ENCODE measurements around the gene DLX4.

DNA sequence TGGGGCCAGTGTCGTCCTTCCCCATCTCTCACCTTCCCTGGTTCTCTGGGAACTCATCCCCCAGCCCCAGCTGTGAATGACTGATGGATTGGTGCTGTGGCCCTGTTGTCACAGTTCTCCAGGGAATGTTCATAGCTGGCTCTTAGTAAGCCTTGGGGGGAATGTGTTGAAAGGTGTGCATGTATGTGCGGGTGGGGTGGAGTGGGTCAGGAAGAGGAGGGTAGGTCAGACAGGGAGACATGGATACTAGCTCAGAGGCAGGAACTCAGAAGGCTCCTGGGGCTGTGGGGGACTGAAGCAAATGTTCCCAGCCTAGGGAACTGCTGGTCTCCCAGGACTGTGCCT lies 4.3 kb downstream of the DLX4 start:
- TF ChIP-seq CTCF (IDR thresholded peaks at IDR 0.05) (no peak), ZFX (IDR thresholded peaks at IDR 0.05; ENCODE audit: borderline replicate concordance) (no peak)
